Measurements from ENCODE around the gene NMBR.

NMBR gene

DNA sequence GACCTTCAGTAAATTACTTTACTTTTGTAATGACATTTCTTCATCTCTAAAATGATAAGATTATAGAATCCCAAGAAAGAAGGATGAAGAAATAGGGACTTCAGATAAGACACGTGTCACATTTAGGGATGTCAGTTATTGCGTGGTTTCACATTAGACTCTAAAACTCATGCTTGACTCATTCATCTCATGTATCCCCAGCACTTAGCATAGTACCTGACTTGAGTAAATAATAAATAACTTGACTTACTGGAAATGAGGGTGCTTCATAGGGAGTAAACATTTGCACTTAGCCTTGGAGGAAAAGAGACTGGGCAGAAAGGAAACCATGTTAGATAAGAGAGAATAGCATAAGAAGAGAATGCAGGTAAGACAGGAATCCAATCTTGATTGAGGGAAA lies 37.4 kb upstream of the NMBR start:
- no peak for ATAC-seq
- TF ChIP-seq OSR1 (CRISPR knock-in tag; IDR thresholded peaks at IDR 0.05) (no peak), GLIS3 (CRISPR knock-in tag; IDR thresholded peaks at IDR 0.05) (no peak), ZFP30 (CRISPR knock-in tag; IDR thresholded peaks at IDR 0.05) (no peak), ZNF565 (CRISPR knock-in tag; conservative IDR thresholded peaks at IDR 0.05; ENCODE audit: low read depth) (no peak), ZC3H10 (CRISPR knock-in tag; IDR thresholded peaks at IDR 0.05) (no peak), ISL1 (CRISPR knock-in tag; IDR thresholded peaks at IDR 0.05) (no peak), TCF4 (CRISPR knock-in tag; IDR thresholded peaks at IDR 0.05; ENCODE audit: borderline replicate concordance) (no peak), TOX (CRISPR knock-in tag; IDR thresholded peaks at IDR 0.05; ENCODE audit: borderline replicate concordance) (no peak), ESRRG (CRISPR knock-in tag; IDR thresholded peaks at IDR 0.05) (no peak)
- TF ChIP-seq, protein P1, sequence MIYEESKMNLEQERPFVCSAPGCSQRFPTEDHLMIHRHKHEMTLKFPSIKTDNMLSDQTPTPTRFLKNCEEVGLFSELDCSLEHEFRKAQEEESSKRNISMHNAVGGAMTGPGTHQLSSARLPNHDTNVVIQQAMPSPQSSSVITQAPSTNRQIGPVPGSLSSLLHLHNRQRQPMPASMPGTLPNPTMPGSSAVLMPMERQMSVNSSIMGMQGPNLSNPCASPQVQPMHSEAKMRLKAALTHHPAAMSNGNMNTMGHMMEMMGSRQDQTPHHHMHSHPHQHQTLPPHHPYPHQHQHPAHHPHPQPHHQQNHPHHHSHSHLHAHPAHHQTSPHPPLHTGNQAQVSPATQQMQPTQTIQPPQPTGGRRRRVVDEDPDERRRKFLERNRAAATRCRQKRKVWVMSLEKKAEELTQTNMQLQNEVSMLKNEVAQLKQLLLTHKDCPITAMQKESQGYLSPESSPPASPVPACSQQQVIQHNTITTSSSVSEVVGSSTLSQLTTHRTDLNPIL (CRISPR knock-in tag; IDR thresholded peaks at IDR 0.05; ENCODE audit: low read depth): no peak
- TF ChIP-seq, protein P2, sequence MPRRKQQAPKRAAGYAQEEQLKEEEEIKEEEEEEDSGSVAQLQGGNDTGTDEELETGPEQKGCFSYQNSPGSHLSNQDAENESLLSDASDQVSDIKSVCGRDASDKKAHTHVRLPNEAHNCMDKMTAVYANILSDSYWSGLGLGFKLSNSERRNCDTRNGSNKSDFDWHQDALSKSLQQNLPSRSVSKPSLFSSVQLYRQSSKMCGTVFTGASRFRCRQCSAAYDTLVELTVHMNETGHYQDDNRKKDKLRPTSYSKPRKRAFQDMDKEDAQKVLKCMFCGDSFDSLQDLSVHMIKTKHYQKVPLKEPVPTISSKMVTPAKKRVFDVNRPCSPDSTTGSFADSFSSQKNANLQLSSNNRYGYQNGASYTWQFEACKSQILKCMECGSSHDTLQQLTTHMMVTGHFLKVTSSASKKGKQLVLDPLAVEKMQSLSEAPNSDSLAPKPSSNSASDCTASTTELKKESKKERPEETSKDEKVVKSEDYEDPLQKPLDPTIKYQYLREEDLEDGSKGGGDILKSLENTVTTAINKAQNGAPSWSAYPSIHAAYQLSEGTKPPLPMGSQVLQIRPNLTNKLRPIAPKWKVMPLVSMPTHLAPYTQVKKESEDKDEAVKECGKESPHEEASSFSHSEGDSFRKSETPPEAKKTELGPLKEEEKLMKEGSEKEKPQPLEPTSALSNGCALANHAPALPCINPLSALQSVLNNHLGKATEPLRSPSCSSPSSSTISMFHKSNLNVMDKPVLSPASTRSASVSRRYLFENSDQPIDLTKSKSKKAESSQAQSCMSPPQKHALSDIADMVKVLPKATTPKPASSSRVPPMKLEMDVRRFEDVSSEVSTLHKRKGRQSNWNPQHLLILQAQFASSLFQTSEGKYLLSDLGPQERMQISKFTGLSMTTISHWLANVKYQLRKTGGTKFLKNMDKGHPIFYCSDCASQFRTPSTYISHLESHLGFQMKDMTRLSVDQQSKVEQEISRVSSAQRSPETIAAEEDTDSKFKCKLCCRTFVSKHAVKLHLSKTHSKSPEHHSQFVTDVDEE (CRISPR knock-in tag; IDR thresholded peaks at IDR 0.05): no peak

DNA sequence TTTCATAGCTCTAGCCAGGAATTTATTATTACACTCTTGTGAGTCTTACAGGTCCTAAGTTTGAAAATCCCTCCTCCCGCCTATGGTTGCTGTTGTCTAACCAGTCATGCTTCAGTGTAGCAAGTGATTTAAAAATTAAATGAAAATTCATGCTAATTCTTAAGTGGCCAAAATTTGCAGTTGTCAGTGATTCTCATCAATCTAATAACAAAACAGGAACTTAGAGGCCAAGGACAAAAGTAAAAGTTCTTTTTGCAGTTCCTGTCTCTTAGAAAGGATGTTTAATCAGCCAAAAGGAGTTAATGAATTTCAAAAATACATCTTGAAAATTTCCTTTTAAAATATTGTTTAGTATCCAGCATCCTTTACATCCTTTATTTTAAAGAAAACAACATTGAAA lies 36.4 kb upstream of the NMBR start:
- ATAC-seq: no peak
- TF ChIP-seq ZNF70 (CRISPR knock-in tag; IDR thresholded peaks at IDR 0.05) (no peak), ZFP30 (CRISPR knock-in tag; IDR thresholded peaks at IDR 0.05) (no peak), CSDC2 (CRISPR knock-in tag; IDR thresholded peaks at IDR 0.05) (no peak), ISL1 (CRISPR knock-in tag; IDR thresholded peaks at IDR 0.05) (no peak), RARB (CRISPR knock-in tag; IDR thresholded peaks at IDR 0.05) (no peak), ZFP3 (CRISPR knock-in tag; IDR thresholded peaks at IDR 0.05) (no peak), PPARA (CRISPR knock-in tag; IDR thresholded peaks at IDR 0.05; ENCODE audit: borderline replicate concordance) (no peak), SNAI2 (CRISPR knock-in tag; IDR thresholded peaks at IDR 0.05) (no peak), ZC3H10 (CRISPR knock-in tag; IDR thresholded peaks at IDR 0.05) (no peak), BACH2 (CRISPR knock-in tag; IDR thresholded peaks at IDR 0.05; ENCODE audit: borderline replicate concordance) (no peak), TCF4 (CRISPR knock-in tag; IDR thresholded peaks at IDR 0.05; ENCODE audit: borderline replicate concordance) (no peak), ARNTL (CRISPR knock-in tag; IDR thresholded peaks at IDR 0.05; ENCODE audit: borderline replicate concordance, low read depth) (no peak), TOX (CRISPR knock-in tag; IDR thresholded peaks at IDR 0.05; ENCODE audit: borderline replicate concordance) (no peak)
- TF ChIP-seq, protein P3, sequence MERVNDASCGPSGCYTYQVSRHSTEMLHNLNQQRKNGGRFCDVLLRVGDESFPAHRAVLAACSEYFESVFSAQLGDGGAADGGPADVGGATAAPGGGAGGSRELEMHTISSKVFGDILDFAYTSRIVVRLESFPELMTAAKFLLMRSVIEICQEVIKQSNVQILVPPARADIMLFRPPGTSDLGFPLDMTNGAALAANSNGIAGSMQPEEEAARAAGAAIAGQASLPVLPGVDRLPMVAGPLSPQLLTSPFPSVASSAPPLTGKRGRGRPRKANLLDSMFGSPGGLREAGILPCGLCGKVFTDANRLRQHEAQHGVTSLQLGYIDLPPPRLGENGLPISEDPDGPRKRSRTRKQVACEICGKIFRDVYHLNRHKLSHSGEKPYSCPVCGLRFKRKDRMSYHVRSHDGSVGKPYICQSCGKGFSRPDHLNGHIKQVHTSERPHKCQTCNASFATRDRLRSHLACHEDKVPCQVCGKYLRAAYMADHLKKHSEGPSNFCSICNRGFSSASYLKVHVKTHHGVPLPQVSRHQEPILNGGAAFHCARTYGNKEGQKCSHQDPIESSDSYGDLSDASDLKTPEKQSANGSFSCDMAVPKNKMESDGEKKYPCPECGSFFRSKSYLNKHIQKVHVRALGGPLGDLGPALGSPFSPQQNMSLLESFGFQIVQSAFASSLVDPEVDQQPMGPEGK (CRISPR knock-in tag; IDR thresholded peaks at IDR 0.05; ENCODE audit: borderline replicate concordance): no peak
- TF ChIP-seq, protein P2 (CRISPR knock-in tag; IDR thresholded peaks at IDR 0.05): no peak
- TF ChIP-seq, protein P1 (CRISPR knock-in tag; IDR thresholded peaks at IDR 0.05; ENCODE audit: low read depth): no peak

DNA sequence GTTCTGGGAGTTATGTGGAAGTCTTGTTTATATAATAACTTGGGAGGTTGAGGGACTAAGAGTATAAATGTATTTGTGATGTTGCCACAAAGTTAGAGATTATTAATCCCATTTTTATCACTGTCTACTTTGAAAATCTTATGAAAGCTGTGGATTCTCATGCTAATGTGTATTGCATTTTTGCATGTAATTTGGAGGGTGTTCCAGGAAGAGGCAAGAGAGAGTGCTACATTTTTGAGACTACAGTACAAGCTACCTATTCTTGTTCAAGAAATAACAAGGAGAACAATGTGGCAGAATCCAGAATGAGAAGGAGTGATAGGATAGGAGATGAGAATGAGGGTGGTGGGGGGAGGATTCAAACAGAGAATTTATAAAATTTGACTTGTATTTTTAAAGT lies 35.1 kb upstream of the NMBR start:
- TF ChIP-seq TCF4 (CRISPR knock-in tag; IDR thresholded peaks at IDR 0.05; ENCODE audit: borderline replicate concordance) (no peak), OSR1 (CRISPR knock-in tag; IDR thresholded peaks at IDR 0.05) (no peak), BACH2 (CRISPR knock-in tag; IDR thresholded peaks at IDR 0.05; ENCODE audit: borderline replicate concordance) (no peak), ZFP30 (CRISPR knock-in tag; IDR thresholded peaks at IDR 0.05) (no peak), RARB (CRISPR knock-in tag; IDR thresholded peaks at IDR 0.05) (no peak), ARNTL (CRISPR knock-in tag; IDR thresholded peaks at IDR 0.05; ENCODE audit: borderline replicate concordance, low read depth) (no peak), ISL1 (CRISPR knock-in tag; IDR thresholded peaks at IDR 0.05) (no peak), ZFP3 (CRISPR knock-in tag; IDR thresholded peaks at IDR 0.05) (no peak), ZC3H10 (CRISPR knock-in tag; IDR thresholded peaks at IDR 0.05) (no peak), PPARA (CRISPR knock-in tag; IDR thresholded peaks at IDR 0.05; ENCODE audit: borderline replicate concordance) (no peak)
- TF ChIP-seq, protein P4, sequence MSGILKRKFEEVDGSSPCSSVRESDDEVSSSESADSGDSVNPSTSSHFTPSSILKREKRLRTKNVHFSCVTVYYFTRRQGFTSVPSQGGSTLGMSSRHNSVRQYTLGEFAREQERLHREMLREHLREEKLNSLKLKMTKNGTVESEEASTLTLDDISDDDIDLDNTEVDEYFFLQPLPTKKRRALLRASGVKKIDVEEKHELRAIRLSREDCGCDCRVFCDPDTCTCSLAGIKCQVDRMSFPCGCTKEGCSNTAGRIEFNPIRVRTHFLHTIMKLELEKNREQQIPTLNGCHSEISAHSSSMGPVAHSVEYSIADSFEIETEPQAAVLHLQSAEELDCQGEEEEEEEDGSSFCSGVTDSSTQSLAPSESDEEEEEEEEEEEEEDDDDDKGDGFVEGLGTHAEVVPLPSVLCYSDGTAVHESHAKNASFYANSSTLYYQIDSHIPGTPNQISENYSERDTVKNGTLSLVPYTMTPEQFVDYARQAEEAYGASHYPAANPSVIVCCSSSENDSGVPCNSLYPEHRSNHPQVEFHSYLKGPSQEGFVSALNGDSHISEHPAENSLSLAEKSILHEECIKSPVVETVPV (CRISPR knock-in tag; IDR thresholded peaks at IDR 0.05): no peak
- TF ChIP-seq, protein P3 (CRISPR knock-in tag; IDR thresholded peaks at IDR 0.05; ENCODE audit: borderline replicate concordance): no peak
- TF ChIP-seq, protein P1 (CRISPR knock-in tag; IDR thresholded peaks at IDR 0.05; ENCODE audit: low read depth): no peak
- ATAC-seq: no peak
